Measurements from ENCODE around the gene KRT75.
"Not testable (repeated sequence)": the region's sequence is repeated elsewhere in the genome, so short reads cannot be mapped to it uniquely, and the experiment has no call there.

The KRT75 gene

DNA sequence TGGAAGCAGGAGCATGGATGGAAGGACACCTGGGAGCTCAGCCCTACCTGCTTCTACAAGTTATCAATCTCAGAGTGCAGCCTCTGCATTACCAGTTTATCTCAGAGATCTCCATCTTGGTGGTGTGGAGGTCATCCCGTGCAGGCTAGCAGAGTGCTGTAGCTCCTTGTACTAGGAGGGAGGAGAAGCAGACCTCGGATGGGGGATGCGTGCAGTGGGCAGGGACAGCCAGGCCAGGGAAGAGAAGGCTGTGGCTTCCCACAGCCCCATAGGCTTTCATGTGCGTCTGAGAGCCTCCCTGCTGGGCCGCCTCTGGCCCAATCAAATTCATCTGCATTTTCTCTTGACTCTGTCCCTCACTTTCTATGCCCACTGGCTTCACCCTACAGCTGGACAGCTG, 19.2 kb downstream of the KRT75 start:
- DNase-seq: no peak

DNA sequence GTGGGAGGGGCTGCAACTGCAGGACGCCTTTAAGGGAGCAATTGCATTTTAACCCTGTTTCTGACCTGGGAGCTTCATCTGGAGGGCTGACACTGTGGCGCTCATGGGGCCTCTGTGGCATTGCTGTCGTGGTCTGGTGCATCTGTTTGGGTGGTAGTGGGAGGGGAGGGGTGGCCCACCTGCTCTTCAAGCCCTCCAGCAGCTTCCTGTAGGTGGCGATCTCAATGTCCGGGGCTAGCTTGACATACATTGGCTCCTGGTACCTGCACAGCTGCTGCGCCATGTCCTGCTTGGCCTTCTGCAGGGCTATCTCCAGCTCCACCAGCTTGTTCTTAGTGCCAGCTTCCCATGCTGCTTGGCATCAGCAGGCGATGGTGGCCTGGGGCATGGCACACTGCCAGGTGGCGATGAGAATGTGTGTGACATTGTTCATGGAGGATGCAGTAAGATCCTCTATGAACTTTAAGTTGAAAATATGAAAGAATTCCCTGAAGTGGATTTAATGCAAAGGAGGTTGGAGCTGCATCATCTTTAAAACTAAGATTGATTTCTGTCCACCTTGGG, 20.3 kb downstream of the KRT75 start:
- DNase-seq: no peak

DNA sequence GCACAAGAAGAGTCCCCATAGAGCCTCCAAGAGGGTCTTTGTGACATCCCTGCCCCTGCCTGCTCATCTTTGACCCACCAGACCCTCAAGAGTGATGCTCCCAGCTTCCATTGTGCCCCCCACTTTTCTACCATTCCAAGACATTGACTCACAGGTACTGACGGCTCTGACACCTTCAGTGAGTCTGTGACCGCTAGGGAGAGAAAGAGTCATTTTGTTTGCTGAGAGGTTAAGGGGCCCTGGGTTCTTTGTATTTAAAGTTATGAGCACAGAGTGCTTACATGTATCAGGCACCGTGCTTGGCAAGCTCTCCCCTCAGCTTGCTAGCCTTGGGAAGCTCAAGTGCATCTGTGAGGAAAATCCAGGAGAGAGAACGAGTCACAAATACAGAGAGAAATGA, 21.0 kb downstream of the KRT75 start:
- no peak for DNase-seq

DNA sequence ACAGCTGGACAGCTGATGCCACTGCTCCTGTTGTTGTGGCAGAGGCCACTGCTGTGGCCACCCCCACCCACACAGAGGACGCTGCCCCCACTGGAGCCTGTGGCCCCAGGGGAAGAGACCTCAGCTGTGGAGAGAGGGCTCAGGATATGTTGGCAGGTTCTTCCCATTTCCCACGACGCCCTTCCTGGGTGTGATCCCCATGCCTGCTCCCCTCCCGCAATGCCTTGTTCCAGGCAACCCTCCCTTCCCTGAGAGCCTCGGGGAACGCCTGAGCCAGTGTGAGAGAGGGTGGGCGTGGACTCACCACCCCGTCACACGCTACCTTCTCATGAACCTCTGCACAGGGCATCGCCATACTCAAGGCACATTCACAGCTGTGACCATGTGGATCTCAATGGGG, 22.4 kb downstream of the KRT75 start:
- DNase-seq: no peak

DNA sequence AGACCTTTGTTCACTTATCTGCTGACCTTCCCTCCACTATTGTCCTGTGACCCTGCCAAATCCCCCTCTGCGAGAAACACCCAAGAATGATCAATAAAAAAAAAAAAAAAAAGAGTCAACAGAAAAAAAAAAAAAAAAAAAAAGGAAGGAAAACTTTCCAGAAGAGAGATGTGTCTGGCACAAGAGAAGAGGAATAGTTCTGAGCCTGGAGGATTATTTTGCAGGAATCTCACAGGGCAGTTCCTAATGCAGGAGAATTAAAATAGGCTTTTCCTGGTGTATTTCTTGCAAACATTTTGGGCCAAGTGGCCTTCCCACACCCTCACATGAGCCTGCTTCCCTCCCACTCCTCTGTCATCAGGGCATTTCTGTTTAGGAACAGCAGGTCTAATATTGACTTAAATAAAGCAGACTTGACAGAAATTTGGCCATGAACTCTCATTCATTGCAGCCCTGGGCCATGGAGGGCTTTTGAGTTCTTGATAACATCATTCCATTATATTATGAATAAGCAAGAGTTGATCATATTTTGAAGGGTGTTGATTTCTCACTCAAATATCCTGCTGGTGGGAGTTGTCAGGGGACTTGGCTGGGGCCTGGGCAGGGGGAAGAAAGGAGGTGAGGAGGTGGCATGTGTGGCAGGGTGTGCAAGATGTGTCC, 23.5 kb downstream of the KRT75 start:
- DNase-seq: not testable (repeated sequence)

DNA sequence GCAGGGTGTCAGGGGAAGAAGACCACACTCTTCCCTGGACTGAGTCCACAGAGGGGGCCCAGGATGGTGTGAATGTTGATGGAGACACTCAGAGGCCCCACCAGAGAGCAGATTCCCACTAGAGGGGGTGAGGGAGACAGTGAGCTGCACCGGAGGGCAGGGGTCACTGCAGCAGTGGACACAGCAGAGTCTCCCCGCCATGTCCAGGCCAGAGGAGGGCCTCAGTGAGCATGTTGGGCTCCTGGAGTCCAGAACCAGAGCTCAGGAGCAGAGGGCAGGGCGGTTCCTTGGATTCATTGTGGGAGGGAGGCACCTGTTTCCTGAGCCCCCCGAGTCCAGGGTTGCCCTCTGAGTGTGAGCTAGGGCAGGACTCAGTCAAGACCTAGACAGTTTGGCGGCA, 26.3 kb downstream of the KRT75 start:
- no peak for DNase-seq

DNA sequence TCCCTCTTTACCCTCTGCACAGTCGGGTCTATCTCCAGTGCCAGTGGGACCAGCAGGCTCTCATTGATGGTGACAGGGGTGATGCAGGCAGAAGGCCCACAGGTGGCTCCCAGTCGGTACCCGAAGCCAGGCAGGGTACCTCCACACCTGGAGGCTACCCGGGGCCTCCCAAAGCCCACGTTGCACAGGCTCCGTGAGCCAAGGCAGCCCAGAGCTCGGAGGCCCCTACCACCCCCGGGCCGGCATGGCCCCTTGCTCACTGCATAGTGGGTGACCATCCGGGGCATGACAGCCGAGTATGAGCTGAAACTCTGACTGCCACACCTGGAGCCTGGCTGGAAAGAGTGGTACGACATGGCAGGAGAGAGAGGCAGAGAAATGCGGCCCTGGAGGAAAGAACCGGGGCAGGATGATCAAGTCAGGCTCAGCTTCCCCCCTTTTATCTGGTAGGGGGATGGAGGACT, 28.2 kb downstream of the KRT75 start, which contains the start of gene KRT82:
Gene KRT82, minus strand, starts transcription at position 414 of the 464 bp plus-strand sequence. Its CDS starts 58 bp downstream, at position 356.
- no peak for DNase-seq

DNA sequence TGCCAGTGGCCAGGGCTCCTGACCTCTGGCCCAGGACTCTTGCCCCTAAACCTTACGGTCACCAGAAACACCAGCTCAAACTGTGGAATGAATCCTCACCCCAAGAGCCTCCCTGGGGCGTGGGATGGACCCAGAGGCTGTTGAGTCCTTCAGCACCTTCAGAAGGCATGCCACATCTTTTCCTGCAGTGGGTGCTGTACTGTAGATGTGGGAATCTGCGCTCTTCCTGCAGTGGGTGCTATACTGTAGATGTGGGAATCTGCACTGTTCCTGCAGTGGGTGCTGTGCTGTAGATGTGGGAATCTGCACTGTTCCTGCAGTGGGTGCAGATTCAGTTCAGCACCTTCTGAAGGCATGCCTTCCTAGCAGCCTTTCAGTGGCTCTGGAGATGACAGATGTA, 29.2 kb downstream of the KRT75 start:
- DNase-seq: no peak

DNA sequence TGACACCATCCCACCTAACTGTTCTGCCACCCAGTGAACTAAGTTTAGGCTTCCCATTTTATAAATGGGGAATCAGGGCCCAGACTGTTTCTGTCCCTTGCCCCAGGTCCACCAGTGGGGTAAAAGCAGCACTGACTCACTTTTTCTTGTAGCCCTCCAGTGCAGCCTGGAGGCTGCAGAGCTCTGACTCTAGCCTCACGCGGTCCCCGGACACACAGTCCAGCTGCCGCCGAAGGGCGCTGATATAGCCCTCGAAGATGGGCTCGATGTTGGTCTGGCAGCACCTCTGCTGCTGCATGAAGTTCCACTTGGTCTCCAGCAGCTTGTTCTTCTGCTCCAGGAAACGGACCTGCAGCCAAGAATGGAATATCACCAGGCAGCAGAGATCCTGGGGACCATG, 30.6 kb downstream of the KRT75 start:
- DNase-seq: no peak

DNA sequence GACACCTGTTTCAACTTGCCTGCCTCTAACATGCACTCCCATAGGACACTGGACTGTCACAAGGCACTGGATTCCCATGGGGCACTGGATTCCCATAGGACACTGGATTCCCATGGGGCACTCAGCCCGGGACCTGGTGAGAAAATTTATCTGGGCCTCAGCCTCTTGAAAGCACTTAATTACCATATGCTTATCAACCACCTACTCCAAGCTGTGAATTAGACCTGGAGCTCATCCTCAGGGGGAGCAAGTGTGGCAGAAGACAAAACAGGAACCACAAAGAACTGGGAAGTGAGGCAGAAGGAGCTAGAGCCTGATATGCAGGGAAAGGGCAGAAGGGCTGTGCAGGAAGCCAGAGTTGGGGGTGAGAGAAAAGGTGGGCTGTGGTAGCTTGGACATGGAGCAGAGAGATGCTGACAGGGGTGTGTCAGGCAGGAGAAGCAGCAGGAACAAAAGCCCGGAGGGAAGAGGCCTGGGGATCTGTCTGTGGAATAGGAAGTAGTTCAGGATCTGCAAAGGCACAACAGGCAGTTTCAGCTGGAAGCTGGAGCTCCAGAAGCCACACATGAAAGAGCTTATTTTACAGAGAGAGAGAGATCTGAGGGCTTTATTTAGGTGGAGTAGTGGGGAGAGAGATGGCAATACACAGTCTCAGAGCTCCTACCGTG, 31.2 kb downstream of the KRT75 start:
- DNase-seq: no peak

DNA sequence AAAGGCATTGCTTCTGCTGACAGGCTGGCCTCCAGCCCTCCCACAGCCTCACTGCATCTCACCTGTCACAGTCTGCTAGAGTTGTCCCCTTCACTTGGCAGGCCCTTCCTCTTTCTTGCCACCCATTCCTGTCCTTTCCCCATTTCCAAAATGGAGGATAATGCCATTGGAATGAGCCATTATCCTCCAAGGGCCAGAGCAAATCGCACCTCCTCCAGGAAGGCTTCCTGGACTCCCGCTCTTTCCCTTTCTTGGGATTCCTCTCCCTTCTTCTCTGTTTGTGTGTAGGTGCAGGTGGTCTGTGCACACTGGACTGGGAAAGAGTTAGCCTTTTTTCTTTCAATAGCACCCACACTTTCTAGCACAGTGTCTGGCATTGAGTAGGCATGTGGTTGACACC, 31.8 kb downstream of the KRT75 start:
- no peak for DNase-seq

DNA sequence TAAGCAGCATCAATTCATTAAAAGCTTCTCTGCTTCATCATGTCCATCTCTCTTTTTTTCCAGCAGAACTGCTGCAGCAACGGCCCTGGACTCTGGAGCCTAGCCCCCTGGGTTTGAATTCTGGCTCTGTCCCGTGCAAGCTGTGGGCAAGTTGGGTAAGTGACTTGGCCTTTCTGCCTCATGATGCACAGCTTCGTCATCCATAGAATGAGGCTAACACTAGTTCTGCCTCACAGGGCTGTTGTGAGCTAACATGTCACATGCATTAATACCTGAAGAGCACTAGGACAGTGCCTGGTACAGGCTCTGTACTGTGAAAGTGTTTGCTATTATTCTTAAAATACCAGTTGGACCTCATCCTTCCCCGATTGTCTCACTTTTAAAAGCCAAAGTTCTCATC, 32.2 kb downstream of the KRT75 start:
- no peak for DNase-seq

DNA sequence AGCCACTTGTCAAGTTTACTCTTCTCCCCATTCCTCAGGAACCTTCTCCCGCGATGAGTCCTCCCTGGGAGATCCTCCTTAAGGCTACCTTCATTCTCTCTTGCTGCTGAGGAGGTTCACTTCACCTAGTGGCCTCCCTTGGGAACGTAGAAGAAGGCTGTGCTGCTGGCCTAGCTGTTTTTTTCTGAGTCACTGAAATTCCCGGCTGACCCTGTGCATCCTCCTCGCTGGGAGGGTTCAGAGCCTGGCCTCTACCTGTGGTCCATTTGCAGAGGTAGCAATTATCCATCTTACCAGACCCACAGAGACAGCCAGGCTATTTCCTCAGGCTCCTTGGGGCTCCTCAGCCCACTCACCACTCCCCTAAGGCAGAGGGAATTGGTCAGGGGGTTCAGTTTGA, 32.6 kb downstream of the KRT75 start:
- DNase-seq: no peak

DNA sequence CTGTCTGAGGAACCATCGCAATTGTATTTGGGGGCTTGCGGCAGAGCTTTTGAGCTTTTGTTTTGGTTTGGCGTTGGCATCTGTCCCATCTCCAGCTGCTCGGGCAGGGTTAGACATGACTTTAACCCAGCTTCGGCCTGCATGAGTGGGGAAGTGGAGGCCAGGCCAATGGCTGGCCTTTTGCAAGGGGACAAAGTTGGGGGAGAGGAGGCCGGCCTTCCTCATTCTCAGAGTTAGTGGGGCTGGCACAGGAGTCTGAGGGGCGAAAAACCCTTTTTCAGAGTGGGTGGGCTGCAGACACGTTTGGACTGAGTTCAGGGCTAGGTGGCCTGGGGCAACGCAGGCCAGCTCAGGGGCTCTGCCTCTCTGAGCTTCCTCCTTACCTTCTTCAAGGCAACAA, 33.3 kb downstream of the KRT75 start:
- DNase-seq: no peak

DNA sequence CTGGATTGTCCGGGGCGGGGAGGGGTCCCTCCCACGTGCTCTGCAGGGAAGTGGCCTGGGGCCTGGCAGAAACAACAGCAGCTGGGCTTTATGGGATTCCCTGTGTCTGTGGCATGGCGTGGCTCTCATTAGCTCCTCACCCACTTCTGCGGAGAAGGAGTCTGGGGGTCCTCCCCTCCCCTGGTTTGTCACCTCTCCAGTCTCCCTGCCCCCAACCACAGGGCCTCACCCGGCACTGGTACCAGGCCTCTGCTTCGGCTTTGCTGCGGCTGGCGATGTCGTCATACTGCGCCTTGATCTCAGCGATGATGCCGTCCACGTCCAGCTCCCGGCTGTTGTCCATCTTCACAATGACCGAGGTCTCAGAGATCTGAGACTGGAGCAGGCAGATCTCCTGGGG, 34.4 kb downstream of the KRT75 start:
- DNase-seq: no peak

DNA sequence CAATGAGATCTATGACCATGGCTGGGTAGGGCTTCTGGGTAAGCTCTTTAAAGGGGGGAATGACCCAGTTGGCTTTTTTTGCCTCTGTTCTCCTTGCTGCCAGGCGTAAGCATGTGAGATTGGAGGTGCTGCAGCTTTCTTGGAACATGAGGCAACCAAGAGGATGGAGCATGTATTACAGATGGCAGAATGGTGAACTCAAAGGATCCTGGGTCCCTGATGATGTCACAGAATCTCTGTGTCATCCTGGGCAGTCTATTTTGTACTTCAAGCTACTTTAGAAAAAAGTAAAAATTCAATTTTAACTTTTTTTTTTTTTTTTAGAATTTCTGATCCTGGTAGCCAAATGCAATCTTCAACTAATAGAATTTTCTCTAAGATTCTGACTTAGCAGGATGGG, 36.0 kb downstream of the KRT75 start:
- DNase-seq: no peak

DNA sequence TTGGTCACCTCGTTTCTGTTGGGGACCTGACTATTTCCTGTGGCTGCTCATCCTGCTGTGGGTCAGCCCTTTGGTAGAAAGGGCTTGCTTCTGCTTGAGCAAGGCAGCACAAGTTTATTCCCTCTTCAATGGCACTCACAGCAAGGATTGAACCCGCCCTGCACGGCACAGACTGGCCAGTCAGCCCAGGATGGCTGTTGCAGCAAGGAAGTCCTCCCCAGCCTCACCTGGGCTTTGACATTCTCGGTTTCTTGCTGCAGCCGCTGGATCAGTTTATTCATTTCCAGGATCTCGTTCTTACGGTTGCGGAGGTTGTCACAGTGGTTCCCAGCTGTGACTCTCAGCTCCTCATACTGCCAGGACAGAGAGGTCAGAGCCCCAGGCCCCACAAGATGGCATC, 37.5 kb downstream of the KRT75 start:
- no peak for DNase-seq

DNA sequence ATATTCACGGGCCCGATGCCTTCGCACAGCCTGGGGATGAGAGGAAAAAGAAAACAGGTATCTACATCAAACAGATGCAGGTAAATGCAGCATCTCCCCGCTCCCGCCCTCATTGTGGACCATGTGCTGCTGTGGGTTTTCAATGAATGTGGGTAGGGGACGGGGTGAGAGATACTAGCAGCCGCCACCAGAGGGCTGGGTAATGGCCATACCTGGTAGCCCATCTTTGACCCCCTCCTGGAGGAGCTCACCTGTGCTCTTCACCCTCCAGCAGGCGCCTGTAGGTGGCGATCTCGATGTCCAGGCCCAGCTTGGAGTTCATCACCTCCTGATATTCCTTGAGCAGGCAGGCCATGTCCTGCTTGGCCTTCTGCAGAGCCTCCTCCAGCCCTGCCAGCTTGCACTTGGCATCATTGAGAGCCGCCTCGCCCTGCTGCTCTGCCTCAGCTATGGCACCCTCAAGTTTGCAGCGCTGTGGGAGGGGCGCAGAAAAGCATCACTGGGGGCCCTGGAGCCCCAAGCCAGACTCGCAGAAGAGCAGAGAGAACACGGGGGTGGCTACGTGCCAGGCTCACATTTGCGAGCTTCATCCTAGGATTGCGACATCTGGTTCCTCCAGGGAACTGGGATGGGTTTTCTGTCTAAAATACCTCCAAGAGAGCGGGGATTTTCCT, 38.3 kb downstream of the KRT75 start:
- DNase-seq: no peak

DNA sequence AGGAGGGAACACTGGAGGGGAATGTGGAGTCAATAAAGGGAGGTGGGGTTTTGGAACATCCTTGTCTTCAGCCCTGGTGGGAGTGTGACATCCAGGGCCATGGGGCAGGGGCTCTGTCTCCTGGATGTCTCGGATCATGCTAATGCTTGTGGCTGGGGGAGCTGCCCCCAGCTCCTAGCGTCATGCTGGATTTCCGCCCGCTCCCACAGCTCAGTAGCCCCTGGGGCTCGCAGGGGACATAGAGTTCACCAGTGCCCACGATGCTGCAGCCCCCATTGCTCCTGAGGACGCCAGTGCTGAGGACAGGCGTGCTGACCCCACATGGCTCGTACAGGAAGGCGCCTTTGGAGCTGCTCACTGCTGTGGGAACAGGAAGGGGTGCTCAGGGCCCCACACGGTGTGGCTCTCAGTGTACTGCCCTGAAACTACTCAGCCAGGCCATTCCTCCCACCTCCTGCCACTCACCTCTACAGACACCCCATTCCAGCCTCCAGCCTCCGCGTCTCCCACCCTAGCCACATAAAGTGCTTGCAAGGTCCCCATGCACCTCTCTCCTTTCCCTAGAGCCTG, 39.2 kb downstream of the KRT75 start:
- no peak for DNase-seq

DNA sequence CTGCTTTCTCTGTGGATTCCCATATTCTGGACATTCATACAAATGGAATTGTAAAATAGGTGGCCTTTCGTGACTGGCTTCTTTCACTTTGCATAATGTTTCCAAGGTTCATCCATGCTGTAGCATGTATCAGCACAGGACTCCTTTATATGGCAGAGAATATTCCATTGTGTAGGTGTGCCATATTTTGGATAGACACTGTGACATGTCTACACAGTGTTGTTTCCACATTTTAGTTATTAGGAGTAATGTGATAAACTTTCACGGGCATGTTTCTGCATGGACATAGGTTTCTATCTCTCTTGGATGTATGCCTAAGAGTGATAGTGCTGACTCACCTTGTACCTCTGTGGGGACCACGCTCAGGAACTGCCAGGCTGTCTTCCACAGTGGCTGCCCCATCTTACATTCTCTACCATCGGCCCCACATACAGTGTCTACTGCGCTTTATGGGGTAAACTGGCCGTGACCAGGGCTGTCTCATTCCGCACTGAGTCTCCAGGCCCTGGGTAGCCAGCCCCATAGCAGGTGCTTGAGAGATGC, 41.6 kb downstream of the KRT75 start:
- DNase-seq: no peak

DNA sequence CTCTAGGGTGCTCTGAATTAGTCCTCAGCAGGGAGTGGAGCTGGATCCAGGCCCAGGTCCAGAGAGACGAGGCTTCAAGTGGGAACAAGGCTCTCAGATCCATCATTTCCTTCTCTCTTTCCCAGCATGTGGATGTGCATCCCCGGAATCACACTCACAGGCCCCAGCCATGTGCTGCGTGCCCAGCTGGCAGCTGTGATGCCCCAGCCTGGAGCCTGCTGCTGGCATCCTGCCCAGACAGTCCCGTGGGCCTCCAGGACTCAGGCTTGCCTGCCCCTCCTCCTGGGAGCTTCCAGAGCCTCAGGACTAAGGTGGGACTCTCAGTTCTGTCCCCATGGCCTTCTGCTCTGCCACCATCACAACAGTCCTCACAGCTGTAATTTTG, 42.6 kb downstream of the KRT75 start:
- no peak for DNase-seq

DNA sequence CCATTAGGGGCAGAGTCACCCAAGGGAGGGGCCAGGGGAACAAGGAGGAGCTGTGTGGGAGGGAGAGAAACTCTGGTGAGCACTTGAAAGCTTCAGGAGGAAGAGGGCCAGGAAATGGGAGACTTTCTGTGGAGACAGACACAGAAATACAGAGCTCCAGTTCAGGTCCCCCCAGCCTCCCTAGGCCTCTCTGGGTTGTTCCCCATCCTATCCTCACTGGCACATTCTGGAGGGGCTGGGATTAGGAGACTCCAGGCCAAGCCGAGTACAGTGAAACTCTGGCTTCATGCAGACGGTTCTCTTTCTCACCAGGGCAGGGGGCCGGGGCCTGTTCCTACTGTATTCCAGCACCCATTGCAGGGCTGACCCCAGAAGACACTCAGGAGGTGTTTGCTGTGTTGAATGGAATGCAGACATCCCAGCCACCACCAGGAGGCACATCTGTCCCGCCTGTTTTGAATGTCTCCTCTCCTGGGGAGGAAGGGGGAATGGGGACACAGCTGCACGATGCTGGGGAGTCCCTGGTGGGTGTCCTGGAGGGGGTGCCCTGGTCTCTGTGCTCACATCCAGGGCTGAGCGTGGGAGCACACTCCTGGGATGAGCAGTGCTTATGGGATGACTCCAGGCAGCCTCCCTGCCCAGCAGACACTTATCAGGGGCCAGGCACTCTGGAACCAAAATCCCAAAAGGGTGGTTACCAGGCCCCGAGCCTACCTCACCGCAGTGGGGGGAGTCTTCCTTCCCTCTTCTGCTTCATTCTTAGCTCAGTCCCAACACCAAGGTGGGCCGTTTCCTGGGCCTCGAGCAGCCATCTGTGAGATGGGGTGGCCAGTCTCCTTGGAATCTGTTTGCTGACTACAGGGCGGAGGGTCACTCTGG, 43.2 kb downstream of the KRT75 start:
- peak in 1 of 2 experiments; percentile 3 for DNase-seq
